ENCODE data around the gene CD2AP. TPM values are rescaled to one million over a fixed set of nuclear protein-coding genes. Genes with fewer than 3 reads are reported as not detected.

CD2AP gene
- total RNA-seq, 1 donor from 2014 or later = 16.2 TPM

GRCh38 chr6:47483853-47484546 is 6.4 kb downstream of the CD2AP start:
- Mint-ChIP-seq H3K27ac (ENCODE audit: unreplicated experiment) (peak overlapping the region; percentile 56), H3K36me3 (ENCODE audit: low read depth) (no peaks in the 10 kb centered on the region), H3K27me3 (ENCODE audit: low read depth) (no peaks in the 10 kb centered on the region), H3K4me1 (ENCODE audit: low read depth) (peaks cover 56% of the 10 kb centered on the region), H3K9me3 (ENCODE audit: low read depth) (no peaks in the 10 kb centered on the region), H3K4me3 (ENCODE audit: unreplicated experiment) (no peak overlapping the region)
- TF ChIP-seq CTCF (IDR thresholded peaks at IDR 0.05) = no peak
- no peak for DNase-seq (ENCODE audit: low spot score)

GRCh38 chr6:47484616-47485015 is 7.0 kb downstream of the CD2AP start:
- TF ChIP-seq CTCF (IDR thresholded peaks at IDR 0.05) = no peak
- DNase-seq (ENCODE audit: low spot score) = no peak
- Mint-ChIP-seq H3K4me1 (ENCODE audit: low read depth) (peaks cover 52% of the 10 kb centered on the region), H3K36me3 (ENCODE audit: low read depth) (no peaks in the 10 kb centered on the region), H3K4me3 (ENCODE audit: unreplicated experiment) (no peak overlapping the region), H3K27ac (ENCODE audit: unreplicated experiment) (no peak overlapping the region), H3K27me3 (ENCODE audit: low read depth) (no peaks in the 10 kb centered on the region), H3K9me3 (ENCODE audit: low read depth) (no peaks in the 10 kb centered on the region)

GRCh38 chr6:47485083-47485482 is 7.5 kb downstream of the CD2AP start:
- H3K4me1 Mint-ChIP-seq (ENCODE audit: low read depth) = peaks cover 48% of the 10 kb centered on the region
- H3K4me3 Mint-ChIP-seq (ENCODE audit: unreplicated experiment) = no peak overlapping the region
- H3K27me3 Mint-ChIP-seq (ENCODE audit: low read depth) = no peaks in the 10 kb centered on the region

DNA sequence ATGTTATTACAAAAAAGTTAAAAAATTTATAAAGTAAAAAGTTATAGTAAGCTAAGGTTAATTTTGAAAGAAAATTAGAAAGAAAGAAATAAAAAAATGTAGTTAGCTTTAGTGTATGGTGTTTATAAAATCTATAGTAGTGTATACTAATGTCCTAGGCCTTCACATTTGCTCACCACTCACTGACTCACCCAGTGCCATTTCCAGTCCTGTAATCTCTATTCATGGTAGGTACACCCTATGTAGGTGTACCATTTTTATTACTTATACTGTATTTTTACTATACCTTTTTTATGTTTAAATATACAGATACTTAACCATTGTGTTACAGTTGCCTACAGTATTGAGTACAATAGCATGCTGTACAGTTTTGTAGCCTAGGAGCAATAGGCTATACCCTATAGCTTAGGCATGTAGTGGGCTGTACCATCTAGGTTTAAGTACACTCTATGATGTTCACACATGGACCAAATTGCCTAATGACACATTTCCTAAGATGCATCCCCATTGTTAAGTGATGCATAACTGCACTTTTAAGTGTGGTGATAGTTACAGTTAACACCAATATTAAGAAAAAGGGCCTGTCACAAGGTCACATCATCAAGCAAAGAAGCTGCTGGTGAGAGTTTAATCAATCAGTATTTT is 8.0 kb downstream of the CD2AP start:
- Mint-ChIP-seq H3K4me3 (ENCODE audit: unreplicated experiment) (no peak overlapping the region), H3K27me3 (ENCODE audit: low read depth) (no peaks in the 10 kb centered on the region), H3K36me3 (ENCODE audit: low read depth) (no peaks in the 10 kb centered on the region), H3K4me1 (ENCODE audit: low read depth) (peaks cover 49% of the 10 kb centered on the region), H3K9me3 (ENCODE audit: low read depth) (no peaks in the 10 kb centered on the region), H3K27ac (ENCODE audit: unreplicated experiment) (no peak overlapping the region)
- TF ChIP-seq CTCF (IDR thresholded peaks at IDR 0.05) = no peak
- no peak for DNase-seq (ENCODE audit: low spot score)

More at GRCh38 chr6:47485083-47485482, 7.5 kb downstream of the CD2AP start:
- DNase-seq (ENCODE audit: low spot score) = no peak
- no peaks in the 10 kb centered on the region for H3K9me3 Mint-ChIP-seq (ENCODE audit: low read depth)
- H3K27ac Mint-ChIP-seq (ENCODE audit: unreplicated experiment) = no peak overlapping the region
- no peak for TF ChIP-seq CTCF (IDR thresholded peaks at IDR 0.05)
- H3K36me3 Mint-ChIP-seq (ENCODE audit: low read depth) = no peaks in the 10 kb centered on the region

GRCh38 chr6:47489995-47490394 is 12.4 kb downstream of the CD2AP start:
- H3K27ac Mint-ChIP-seq (ENCODE audit: unreplicated experiment) = no peak overlapping the region
- peaks cover 36% of the 10 kb centered on the region for H3K4me1 Mint-ChIP-seq (ENCODE audit: low read depth)
- H3K4me3 Mint-ChIP-seq (ENCODE audit: unreplicated experiment) = no peak overlapping the region
- H3K9me3 Mint-ChIP-seq (ENCODE audit: low read depth) = no peaks in the 10 kb centered on the region
- H3K36me3 Mint-ChIP-seq (ENCODE audit: low read depth) = no peaks in the 10 kb centered on the region
- DNase-seq (ENCODE audit: low spot score) = no peak
- H3K27me3 Mint-ChIP-seq (ENCODE audit: low read depth) = no peaks in the 10 kb centered on the region
- TF ChIP-seq CTCF (IDR thresholded peaks at IDR 0.05) = no peak

Data from chondrocyte (in vitro differentiated cells).